ENCODE results near the gene ARHGEF3.

The ARHGEF3 gene

GRCh38 chr3:56795097-56795828 is 6.5 kb downstream of the ARHGEF3 start:
- DNase-seq (ENCODE audit: low read depth), result no peak

GRCh38 chr3:56792193-56792592 is 9.6 kb downstream of the ARHGEF3 start:
- no peak for DNase-seq (ENCODE audit: low read depth)

- no peak for DNase-seq (ENCODE audit: low read depth)
These were observed 11.5 kb downstream of the ARHGEF3 start for GRCh38 chr3:56790016-56790821.

DNA sequence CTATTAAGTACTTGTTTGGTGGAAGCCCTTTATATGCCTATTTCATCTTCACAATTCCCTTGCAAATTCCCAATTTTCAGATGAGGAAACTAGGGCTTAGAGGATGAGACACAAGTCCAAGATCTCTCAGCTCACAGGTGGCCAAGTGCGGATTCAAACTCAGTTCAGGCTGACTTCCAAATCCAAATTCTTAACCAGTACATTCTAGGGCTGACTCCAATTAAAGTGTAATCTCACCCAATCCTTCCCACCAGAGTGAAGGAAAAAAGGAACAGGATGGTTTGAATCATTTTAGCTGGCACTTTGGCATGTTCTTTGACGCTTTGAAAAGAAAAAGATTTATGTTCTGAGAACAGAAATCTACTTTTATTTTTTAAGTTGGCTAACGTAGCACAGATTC is 12.7 kb downstream of the ARHGEF3 start:
- no peak for DNase-seq (ENCODE audit: low read depth)

DNA sequence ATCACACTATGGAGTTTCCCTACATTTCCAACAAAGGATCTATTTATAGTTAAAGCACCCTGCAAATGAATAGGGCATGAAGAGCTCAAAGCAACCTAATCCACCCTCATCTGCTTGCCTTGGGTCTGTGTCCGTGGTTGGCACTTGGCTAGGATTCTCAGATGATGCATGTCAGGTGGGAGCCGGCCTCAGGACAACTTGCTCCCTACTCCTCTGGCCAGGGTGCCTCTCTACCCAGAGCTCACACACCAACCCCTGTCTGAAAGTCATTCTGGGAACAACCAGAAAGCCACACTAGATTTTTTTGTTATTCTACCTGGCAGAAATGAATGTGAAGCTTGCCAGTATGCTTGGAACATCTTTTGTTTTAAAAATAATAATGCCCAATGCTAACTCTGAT is 13.2 kb downstream of the ARHGEF3 start:
- no peak for DNase-seq (ENCODE audit: low read depth)

GRCh38 chr3:56787784-56788256 is 13.9 kb downstream of the ARHGEF3 start:
- DNase-seq (ENCODE audit: low read depth), result no peak

- no peak for DNase-seq (ENCODE audit: low read depth)
These were observed 14.4 kb downstream of the ARHGEF3 start for GRCh38 chr3:56787258-56787775.

DNA sequence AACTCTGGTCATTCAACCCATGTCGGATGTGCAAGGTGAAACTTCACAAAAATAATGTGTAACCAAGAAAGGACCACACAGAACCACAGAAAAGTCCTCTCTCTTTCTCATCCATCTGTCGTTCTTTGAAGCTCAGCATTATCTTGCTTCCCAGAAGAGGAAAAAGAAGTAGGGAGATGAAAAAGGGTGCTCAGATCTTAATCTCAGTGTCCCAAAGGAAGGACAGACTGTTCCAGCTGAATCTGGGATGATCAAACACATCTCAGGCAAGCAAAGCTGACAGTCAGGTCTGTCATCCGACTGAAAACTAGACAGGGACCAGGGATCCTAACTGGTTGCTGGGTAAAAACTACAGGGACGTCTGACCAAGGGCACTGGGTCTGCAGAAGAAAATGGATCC is 16.2 kb downstream of the ARHGEF3 start:
- no peak for DNase-seq (ENCODE audit: low read depth)

DNA sequence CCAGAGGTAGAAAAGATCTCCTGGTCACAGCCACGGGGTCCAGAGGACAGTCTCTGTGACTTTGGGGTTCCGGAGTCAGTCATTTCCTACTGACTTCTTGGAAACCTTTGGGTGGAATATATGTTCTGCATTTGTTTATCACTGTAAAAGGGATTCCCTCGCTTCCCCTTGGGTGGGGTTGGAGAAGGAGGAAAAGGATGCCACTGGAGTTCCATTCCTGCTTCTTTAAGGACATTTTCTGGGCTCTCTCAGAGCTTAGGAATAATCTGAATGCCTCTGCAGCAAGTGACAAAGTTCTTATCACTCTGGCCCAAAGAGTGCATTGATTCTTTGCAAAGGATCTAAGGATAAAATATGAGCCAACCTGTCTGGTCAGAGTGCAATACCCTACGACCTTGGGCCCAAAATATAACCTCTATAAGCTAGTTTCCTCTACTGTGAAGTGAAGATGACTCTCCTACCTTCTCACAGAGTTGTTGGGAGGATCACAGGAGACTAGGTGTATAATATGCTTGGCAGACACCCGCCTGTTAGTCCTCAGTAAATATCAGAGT is 17.2 kb downstream of the ARHGEF3 start:
- no peak for DNase-seq (ENCODE audit: low read depth)

DNA sequence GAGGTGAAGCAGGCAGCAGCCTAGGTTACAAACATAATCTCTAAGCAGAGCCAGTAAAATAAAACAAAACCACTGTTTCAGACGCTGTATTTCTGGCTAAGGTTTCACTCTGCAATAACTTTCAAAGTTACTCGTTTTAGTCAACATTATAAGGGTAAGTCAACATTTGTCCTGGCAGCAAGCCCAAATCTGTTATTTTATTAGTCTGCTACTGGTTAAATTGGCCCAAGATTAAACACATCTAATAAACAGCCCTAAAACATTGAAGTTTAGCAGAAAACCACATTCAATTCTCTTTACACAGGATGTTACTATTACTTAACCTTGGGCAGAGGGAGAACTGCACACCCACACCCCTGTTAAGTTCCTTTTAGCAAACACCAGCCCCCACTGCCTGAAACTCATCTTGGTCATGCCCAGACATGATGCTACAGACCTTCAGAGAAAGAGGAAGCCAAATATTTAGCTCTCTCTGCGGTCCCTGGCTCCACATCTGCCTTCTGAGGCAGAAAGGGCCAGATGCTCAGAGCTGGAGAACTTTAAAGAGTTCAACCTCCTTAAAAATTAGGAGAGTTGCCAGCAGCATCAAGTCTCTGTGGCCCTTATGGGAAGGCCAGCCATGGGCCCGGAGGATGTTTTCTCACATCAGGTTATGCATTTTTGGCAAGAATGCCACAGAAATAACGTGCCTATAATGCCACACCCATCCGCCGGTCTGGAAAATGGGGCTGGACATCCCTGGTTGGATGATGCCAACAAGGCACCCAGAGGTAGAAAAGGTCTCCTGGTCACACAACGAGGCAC is 17.9 kb downstream of the ARHGEF3 start:
- no peak for DNase-seq (ENCODE audit: low read depth)

- DNase-seq (ENCODE audit: low read depth), result no peak
These were observed 18.8 kb downstream of the ARHGEF3 start for GRCh38 chr3:56782906-56783305.

DNA sequence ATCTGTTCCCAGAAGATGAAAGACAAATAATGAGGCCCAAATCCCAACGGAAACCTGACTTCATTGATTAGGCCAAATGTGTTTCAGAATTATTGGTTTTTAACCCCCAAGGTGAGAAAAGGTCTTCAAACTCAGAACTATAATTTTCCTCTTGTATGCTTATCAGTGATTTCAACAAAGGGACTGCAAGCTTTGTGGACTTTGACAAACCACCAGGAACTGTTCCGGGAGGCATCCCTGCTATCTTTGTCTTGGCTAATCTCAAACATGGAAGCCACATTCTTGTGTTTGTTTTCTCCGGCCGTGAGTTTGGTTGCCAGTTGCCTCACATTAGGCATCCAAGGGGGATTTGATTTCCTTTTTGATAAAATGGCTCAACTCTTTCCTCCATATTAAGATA is 19.5 kb downstream of the ARHGEF3 start:
- DNase-seq (ENCODE audit: low read depth), result no peak

- DNase-seq (ENCODE audit: low read depth), result no peak
These were observed 20.0 kb downstream of the ARHGEF3 start for GRCh38 chr3:56781762-56782161.

DNA sequence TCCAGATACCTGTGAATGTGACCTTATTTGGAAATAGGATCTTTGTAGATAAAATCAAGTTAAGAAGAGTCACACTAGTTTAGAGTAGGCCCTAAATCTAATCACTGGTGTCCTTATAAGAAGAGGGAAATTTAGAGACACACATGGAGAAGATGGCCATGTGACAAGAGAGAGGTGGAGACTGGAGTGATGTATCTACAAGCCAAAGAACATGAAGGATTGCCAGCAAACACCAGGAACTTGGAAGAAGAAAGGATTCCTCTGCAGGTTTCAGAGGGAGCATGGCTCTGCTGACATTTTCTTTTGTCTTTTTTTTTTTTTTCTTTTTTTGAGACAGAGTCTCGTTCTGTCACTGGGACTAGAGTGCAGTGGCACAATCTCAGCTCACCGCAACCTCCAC is 20.8 kb downstream of the ARHGEF3 start:
- DNase-seq (ENCODE audit: low read depth), result no peak

GRCh38 chr3:56778893-56779292 is 22.9 kb downstream of the ARHGEF3 start:
- DNase-seq (ENCODE audit: low read depth), result no peak

- DNase-seq (ENCODE audit: low read depth), result no peak
These were observed 25.2 kb downstream of the ARHGEF3 start for GRCh38 chr3:56776556-56776950.

GRCh38 chr3:56775838-56776555 is 25.8 kb downstream of the ARHGEF3 start:
- no peak for DNase-seq (ENCODE audit: low read depth)

- DNase-seq (ENCODE audit: low read depth), result no peak
These were observed 26.3 kb downstream of the ARHGEF3 start for GRCh38 chr3:56775445-56775837.

DNA sequence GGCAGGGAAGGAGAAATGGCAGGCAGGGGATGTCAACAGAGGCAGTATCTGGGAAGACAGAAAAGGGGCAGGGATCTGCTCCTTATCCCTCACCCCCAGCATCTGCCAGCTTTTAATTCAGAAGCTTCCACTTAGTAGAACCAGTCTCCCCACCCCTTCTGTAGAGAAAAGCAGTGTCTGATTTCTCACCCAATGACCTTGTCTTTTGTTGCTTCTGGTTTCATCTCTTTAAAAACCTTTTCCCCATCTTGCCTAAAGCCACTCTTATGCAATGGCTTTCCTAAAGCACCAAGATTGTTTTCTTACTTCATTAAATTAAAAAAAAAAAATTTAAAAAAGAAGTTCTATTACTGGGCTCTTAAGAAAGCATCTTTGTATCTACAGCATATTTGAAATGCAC is 27.8 kb downstream of the ARHGEF3 start:
- DNase-seq (ENCODE audit: low read depth), result no peak

- DNase-seq (ENCODE audit: low read depth), result no peak
These were observed 28.5 kb downstream of the ARHGEF3 start for GRCh38 chr3:56772952-56773938.

Measured in stimulated activated CD8-positive, alpha-beta memory T cell treated with anti-CD3 and anti-CD28 coated beads, Interleukin-15, amount 100 ng/mL, for 24 hours (primary cell).